ENCODE measurements around the gene AKR7A3. TPM values are rescaled to one million over a fixed set of nuclear protein-coding genes. Genes with fewer than 3 reads are reported as not detected.

AKR7A3 gene
- total and polyA plus RNA-seq, 10 of the 15 experiments (the other 5 are each of a cell fraction or from before 2014, with no cell fraction given), result 0.10 to 1.1 (median 0.25) TPM; not detected in 2

DNA sequence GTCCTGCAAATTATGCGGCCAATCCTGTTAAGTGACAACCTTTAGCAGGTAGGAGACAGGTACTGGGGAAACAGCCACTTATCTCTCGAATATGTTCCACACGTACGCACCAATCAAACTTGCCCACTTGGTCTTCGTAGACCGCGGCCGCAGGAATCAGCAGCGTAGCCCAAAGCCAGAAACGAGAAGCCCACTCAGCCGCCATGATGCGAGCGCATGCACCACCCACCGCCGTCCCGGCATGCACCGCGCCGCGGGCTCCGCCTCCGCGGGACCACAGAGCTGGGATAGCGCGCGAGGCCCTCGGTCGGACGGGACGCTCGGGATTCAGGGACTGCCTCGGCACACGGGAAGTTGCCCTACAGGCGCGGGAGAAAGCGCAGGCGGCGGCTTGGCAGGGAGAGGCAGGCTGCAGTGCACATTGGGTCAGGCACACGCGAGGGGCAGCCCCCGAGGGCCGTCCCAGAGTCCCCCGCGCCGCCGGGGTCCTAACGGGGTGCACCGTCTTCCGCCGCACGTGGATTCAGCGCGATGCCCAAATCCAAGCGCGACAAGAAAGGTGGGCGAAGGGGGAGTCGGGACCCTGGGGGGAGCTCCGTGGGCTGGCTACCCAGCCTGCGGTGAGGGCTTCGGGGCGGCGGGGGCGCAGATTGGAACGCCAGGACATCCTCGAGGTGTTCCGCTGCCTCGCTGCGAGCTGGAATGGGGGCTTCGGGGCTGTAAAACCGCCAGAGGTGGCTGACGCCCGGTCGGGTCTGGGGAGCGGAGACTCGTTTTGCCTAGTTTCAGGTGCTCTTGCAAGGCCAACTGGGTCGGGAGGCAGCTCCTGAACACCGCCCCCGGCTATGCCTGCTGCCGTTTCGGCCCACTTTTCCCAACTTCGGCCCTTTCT is 37.0 kb downstream of the AKR7A3 start, which contains the start of the genes EMC1 and MRTO4 (continued):
- peak; percentile 25 for TF ChIP-seq USF1 (IDR thresholded peaks at IDR 0.05; ENCODE audit: borderline replicate concordance, extremely low read length, insufficient read depth, low read depth, low read length)
- TF ChIP-seq PAX8 (IDR thresholded peaks at IDR 0.05), result no peak; the same call in 1 of the 2 replicates
- TF ChIP-seq EED (IDR thresholded peaks at IDR 0.05; ENCODE audit: low read depth), result peak; percentile 44
- no peak for TF ChIP-seq TCF7 (IDR thresholded peaks at IDR 0.05; ENCODE audit: borderline replicate concordance)
- TF ChIP-seq USF2 (IDR thresholded peaks at IDR 0.05; ENCODE audit: borderline replicate concordance, low read depth, low read length), result no peak; the same call in 1 of the 2 replicates
- no peak for TF ChIP-seq CTCF (IDR thresholded peaks at IDR 0.05 in 2 of 3, conservative IDR thresholded peaks at IDR 0.05 in 1 of 3; ENCODE audit: control insufficient read depth in 2 of 3, extremely low read depth in 1 of 3, insufficient read depth in 1 of 3, low read depth in 3 of 3, low read length in 3 of 3)
- TF ChIP-seq ZNF24 (IDR thresholded peaks at IDR 0.05), result no peak
- TF ChIP-seq HDAC6 (IDR thresholded peaks at IDR 0.05; ENCODE audit: unreplicated experiment), result peak; percentile 59
- TF ChIP-seq ATF7 (IDR thresholded peaks at IDR 0.05; ENCODE audit: low read depth), result no peak
- TF ChIP-seq REST (IDR thresholded peaks at IDR 0.05; ENCODE audit: low read depth, low read length), result no peak
- no peak for TF ChIP-seq MTA3 (IDR thresholded peaks at IDR 0.05; ENCODE audit: borderline replicate concordance, low read length)
- TF ChIP-seq, protein P1, sequence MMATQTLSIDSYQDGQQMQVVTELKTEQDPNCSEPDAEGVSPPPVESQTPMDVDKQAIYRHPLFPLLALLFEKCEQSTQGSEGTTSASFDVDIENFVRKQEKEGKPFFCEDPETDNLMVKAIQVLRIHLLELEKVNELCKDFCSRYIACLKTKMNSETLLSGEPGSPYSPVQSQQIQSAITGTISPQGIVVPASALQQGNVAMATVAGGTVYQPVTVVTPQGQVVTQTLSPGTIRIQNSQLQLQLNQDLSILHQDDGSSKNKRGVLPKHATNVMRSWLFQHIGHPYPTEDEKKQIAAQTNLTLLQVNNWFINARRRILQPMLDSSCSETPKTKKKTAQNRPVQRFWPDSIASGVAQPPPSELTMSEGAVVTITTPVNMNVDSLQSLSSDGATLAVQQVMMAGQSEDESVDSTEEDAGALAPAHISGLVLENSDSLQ (IDR thresholded peaks at IDR 0.05), result no peak
- TF ChIP-seq, protein P2, sequence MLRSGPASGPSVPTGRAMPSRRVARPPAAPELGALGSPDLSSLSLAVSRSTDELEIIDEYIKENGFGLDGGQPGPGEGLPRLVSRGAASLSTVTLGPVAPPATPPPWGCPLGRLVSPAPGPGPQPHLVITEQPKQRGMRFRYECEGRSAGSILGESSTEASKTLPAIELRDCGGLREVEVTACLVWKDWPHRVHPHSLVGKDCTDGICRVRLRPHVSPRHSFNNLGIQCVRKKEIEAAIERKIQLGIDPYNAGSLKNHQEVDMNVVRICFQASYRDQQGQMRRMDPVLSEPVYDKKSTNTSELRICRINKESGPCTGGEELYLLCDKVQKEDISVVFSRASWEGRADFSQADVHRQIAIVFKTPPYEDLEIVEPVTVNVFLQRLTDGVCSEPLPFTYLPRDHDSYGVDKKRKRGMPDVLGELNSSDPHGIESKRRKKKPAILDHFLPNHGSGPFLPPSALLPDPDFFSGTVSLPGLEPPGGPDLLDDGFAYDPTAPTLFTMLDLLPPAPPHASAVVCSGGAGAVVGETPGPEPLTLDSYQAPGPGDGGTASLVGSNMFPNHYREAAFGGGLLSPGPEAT (IDR thresholded peaks at IDR 0.05; ENCODE audit: low read depth), result peak; percentile 99
- TF ChIP-seq RFX5 (IDR thresholded peaks at IDR 0.05; ENCODE audit: low read depth, low read length), result peak; percentile 40; the same call in 1 of the 2 replicates
- TF ChIP-seq, protein P3, sequence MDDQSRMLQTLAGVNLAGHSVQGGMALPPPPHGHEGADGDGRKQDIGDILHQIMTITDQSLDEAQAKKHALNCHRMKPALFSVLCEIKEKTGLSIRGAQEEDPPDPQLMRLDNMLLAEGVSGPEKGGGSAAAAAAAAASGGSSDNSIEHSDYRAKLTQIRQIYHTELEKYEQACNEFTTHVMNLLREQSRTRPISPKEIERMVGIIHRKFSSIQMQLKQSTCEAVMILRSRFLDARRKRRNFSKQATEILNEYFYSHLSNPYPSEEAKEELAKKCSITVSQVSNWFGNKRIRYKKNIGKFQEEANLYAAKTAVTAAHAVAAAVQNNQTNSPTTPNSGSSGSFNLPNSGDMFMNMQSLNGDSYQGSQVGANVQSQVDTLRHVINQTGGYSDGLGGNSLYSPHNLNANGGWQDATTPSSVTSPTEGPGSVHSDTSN (IDR thresholded peaks at IDR 0.05; ENCODE audit: insufficient replicate concordance, low read depth, low read length), result no peak
- TF ChIP-seq BHLHE40 (IDR thresholded peaks at IDR 0.05; ENCODE audit: borderline replicate concordance in 1 of 2, low read depth in 2 of 2, low read length in 1 of 2), result peak; percentile 78 to 90

All from GM12878 (cell line).